OCI-LY7 (cell line): ENCODE results near the gene CCDC13. TPM values are rescaled to one million over a fixed set of nuclear protein-coding genes. Genes with fewer than 3 reads are reported as not detected.

Source experiments
- BruUV-seq: library from RNA; stranded (reverse); fragments of 400-500 nt; replicated peaks from 2 replicates; lab custom pipeline; 2021; lab: Mats Ljungman, UMichigan
- CTCF ChIA-PET: fragments of 300-600 bp; sonication (Branson Sonifier 250); formaldehyde crosslinking; loops from one replicate; lab custom pipeline; 2022; ENCODE audit warnings: antibody characterized with exemption; ENCODE audit not compliant: unreplicated experiment; lab: Charles Lee
- POLR2A ChIA-PET: fragments of 300-600 bp; sonication (Branson Sonifier 250); formaldehyde crosslinking; loops from one replicate; lab custom pipeline; 2022; ENCODE audit warnings: antibody characterized with exemption; lab: Charles Lee
- DNase-seq: peaks from one replicate; pipeline ENCODE4 v3.0.0-alpha.2; 2015; ENCODE audit warnings: low spot score
- H2AFZ ChIP-seq: fragments of 200-600 bp; sonication (generic), shearing (Covaris generic); 2 replicates; pipeline ENCODE4 v1.6.1; 2014; ENCODE audit warnings: mild to moderate bottlenecking, antibody characterized with exemption, low read length, moderate library complexity
- H3K27ac ChIP-seq: fragments of 200-600 bp; sonication (generic); 2 replicates; pipeline ENCODE4 v1.5.1; 2014; ENCODE audit warnings: mixed run types, low read depth, mild to moderate bottlenecking, moderate library complexity, low read length, inconsistent platforms; ENCODE audit not compliant: poor library complexity, severe bottlenecking
- H3K36me3 ChIP-seq: fragments of 200-600 bp; sonication (generic); 2 replicates; pipeline ENCODE4 v1.6.1; 2014; ENCODE audit warnings: mild to moderate bottlenecking, antibody characterized with exemption, low read length, moderate library complexity, mixed read lengths; ENCODE audit not compliant: insufficient read depth
- H3K4me1 ChIP-seq: fragments of 200-600 bp; sonication (generic); 2 replicates; pipeline ENCODE4 v1.5.1; 2014; ENCODE audit warnings: mild to moderate bottlenecking, low read length; ENCODE audit not compliant: insufficient read depth, poor library complexity, severe bottlenecking
- H3K4me2 ChIP-seq: fragments of 200-600 bp; sonication (generic); 2 replicates; pipeline ENCODE4 v1.6.1; 2014; ENCODE audit warnings: mild to moderate bottlenecking, low read length
- H3K4me3 ChIP-seq: fragments of 200-600 bp; sonication (generic); 2 replicates; pipeline ENCODE4 v1.5.1; 2014; ENCODE audit warnings: mild to moderate bottlenecking, low read depth, low read length; ENCODE audit not compliant: poor library complexity, severe bottlenecking
- H3K79me2 ChIP-seq: fragments of 200-600 bp; sonication (generic); 2 replicates; pipeline ENCODE4 v1.6.1; 2016; ENCODE audit warnings: low read depth, mild to moderate bottlenecking, low read length, moderate library complexity, mixed read lengths; ENCODE audit not compliant: insufficient read depth
- H3K9me2 ChIP-seq: fragments of 200-600 bp; sonication (generic); 2 replicates; pipeline ENCODE4 v1.6.1; 2016; ENCODE audit warnings: mild to moderate bottlenecking, low read length, mixed read lengths; ENCODE audit not compliant: insufficient read depth
- H3K9me3 ChIP-seq: fragments of 200-600 bp; sonication (generic); 2 replicates; pipeline ENCODE4 v1.6.1; 2014; ENCODE audit warnings: mild to moderate bottlenecking, mixed run types, low read length, mixed read lengths
- H4K20me1 ChIP-seq: fragments of 200-600 bp; sonication (generic); 2 replicates; pipeline ENCODE4 v1.6.1; 2014; ENCODE audit warnings: mild to moderate bottlenecking, antibody characterized with exemption, low read length, moderate library complexity, mixed read lengths; ENCODE audit not compliant: insufficient read depth
- EZH2phosphoT487 ChIP-seq: fragments of 200-600 bp; sonication (generic); IDR thresholded peaks from 2 replicates; pipeline ENCODE4 v1.6.1; 2018; ENCODE audit warnings: low read depth, borderline replicate concordance, mild to moderate bottlenecking, mixed run types, antibody characterized with exemption, low read length, moderate library complexity, mixed read lengths
- intact Hi-C: fragments of 100-400 bp; cut with micrococcal nuclease; formaldehyde crosslinking; loops from one replicate; pipeline ENCODE4 v1.10.0; 2022; ENCODE audit not compliant: unreplicated experiment
- total RNA-seq, 2 experiments: library from RNA; depleted of rRNA in 1 of 2; stranded (reverse); fragments of >200 nt in 1 of 2; shearing (Covaris generic) in 1 of 2; gene quantifications; 2 replicates each; pipeline ENCODE4 v1.2.3, GENCODE V29; 2014 to 2022
- TF ChIP-seq, protein P1 (sequence below): fragments of 200-600 bp; sonication (generic); conservative IDR thresholded peaks from 2 replicates; pipeline ENCODE4 v1.5.1; 2014; ENCODE audit warnings: mild to moderate bottlenecking, antibody characterized with exemption, low read length, moderate library complexity, mixed read lengths

The CCDC13 gene
- total RNA-seq, 2 experiments from 2014 or later = 1.4 TPM; not detected in 1

GRCh38 chr3:42730706-42731420, 42.2 kb downstream of the CCDC13 start:
- Histone ChIP-seq H3K4me3 (no peak overlapping the region), H2AFZ (no peak overlapping the region), H3K9me2 (no peaks in the 10 kb centered on the region), H3K4me2 (no peak overlapping the region), H3K9me3 (no peaks in the 10 kb centered on the region), H3K27ac (no peak overlapping the region), H4K20me1 (no peaks in the 10 kb centered on the region), H3K79me2 (no peaks in the 10 kb centered on the region), H3K36me3 (no peaks in the 10 kb centered on the region), H3K4me1 (no peaks in the 10 kb centered on the region)
- TF ChIP-seq, protein P1, sequence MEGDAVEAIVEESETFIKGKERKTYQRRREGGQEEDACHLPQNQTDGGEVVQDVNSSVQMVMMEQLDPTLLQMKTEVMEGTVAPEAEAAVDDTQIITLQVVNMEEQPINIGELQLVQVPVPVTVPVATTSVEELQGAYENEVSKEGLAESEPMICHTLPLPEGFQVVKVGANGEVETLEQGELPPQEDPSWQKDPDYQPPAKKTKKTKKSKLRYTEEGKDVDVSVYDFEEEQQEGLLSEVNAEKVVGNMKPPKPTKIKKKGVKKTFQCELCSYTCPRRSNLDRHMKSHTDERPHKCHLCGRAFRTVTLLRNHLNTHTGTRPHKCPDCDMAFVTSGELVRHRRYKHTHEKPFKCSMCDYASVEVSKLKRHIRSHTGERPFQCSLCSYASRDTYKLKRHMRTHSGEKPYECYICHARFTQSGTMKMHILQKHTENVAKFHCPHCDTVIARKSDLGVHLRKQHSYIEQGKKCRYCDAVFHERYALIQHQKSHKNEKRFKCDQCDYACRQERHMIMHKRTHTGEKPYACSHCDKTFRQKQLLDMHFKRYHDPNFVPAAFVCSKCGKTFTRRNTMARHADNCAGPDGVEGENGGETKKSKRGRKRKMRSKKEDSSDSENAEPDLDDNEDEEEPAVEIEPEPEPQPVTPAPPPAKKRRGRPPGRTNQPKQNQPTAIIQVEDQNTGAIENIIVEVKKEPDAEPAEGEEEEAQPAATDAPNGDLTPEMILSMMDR = no peak
- no peak for TF ChIP-seq EZH2phosphoT487
- no TSS peak for BruUV-seq
- POLR2A ChIA-PET = no interaction called here
- DNase-seq = no peak
- intact Hi-C loops = no loop called here
- CTCF ChIA-PET = no interaction called here

GRCh38 chr3:42730294-42730693, 42.8 kb downstream of the CCDC13 start:
- CTCF ChIA-PET = no interaction called here
- intact Hi-C loops = no loop called here
- no peaks in the 10 kb centered on the region for H3K9me2 ChIP-seq
- no peaks in the 10 kb centered on the region for H3K79me2 ChIP-seq
- POLR2A ChIA-PET = no interaction called here
- H2AFZ ChIP-seq = no peak overlapping the region
- H3K9me3 ChIP-seq = no peaks in the 10 kb centered on the region
- DNase-seq = no peak
- no peak overlapping the region for H3K27ac ChIP-seq
- H4K20me1 ChIP-seq = no peaks in the 10 kb centered on the region
- BruUV-seq = no TSS peak
- no peaks in the 10 kb centered on the region for H3K4me1 ChIP-seq
- no peaks in the 10 kb centered on the region for H3K36me3 ChIP-seq
- no peak overlapping the region for H3K4me2 ChIP-seq
- no peak overlapping the region for H3K4me3 ChIP-seq
- no peak for TF ChIP-seq EZH2phosphoT487
- TF ChIP-seq, protein P1 = no peak
